Stimulated activated CD8-positive, alpha-beta memory T cell treated with anti-CD3 and anti-CD28 coated beads, Interleukin-4, amount 100 ng/mL, for 48 hours (primary cell): ENCODE data around the gene RGP1.

ENCODE experiments used
- DNase-seq: peaks from one replicate; pipeline ENCODE4 v3.0.0-alpha.2; 2020

The RGP1 gene, protein sequence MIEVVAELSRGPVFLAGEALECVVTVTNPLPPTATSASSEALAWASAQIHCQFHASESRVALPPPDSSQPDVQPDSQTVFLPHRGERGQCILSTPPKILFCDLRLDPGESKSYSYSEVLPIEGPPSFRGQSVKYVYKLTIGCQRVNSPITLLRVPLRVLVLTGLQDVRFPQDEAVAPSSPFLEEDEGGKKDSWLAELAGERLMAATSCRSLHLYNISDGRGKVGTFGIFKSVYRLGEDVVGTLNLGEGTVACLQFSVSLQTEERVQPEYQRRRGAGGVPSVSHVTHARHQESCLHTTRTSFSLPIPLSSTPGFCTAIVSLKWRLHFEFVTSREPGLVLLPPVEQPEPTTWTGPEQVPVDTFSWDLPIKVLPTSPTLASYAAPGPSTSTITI

DNA sequence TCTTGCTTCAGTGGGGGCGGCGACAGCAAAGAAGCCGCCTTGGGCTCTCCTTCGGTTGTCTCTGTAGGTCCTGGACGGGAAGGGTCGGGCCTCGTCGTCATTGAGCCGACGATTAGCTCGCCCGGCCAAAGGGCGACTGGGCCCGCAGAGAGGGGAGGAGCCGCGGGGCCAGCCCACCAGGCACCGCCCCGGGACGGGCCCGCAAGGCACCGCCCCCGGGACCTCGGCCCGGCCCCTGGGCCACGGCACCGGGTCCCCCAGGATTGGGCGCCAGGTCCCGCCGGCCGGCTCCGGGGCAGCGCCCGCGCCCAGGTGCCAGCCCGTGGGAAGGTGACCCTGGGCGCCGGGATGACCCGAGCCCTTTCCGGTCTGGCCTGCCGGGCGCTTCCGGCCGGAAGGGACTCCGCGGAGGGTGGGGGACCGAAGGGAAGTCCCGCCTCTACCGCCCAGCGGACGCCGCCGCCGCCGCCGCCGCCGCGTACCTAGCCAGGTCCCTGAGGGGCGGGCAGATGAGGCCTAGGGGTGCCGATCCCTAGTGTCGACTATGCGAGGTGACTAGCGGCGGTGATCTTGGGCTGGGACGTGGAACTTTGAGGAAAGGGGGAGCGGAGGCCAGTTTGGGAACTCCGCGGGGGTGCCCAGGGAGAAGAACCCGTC lies at the start of gene RGP1, which contains the start of gene GBA2:
Gene RGP1 (plus strand): TSS at position 430 of the 657 bp plus-strand sequence. CDS start 469 bp downstream, outside the sequence.
Gene GBA2 (minus strand): TSS at position 371 of the 657 bp plus-strand sequence. CDS start 524 bp downstream, outside the sequence.
- peak; percentile 83 for DNase-seq

DNA sequence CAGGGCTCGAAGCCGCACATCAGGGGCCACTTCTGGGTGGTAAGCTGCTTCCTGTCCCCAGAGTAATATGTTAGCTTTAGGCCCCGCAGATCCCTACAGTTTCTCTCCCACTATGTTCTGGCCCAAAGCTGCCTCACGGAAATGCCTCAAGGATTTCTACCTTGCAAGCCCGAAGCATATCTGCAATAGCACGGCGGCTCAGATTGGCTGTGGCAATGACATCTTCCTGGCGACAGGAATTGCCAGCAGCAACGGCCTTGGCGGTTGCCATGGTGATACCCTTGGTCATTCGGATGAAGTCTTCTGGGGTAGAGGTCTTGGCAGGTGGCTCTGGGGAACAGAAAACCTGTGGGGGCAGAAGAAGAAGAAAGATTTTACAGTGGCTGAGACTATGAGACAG lies 49.1 kb upstream of the RGP1 start:
- DNase-seq, result no peak

- no peak for DNase-seq
Measured at GRCh38 chr9:35700942-35701341, 48.1 kb upstream of the RGP1 start.

DNA sequence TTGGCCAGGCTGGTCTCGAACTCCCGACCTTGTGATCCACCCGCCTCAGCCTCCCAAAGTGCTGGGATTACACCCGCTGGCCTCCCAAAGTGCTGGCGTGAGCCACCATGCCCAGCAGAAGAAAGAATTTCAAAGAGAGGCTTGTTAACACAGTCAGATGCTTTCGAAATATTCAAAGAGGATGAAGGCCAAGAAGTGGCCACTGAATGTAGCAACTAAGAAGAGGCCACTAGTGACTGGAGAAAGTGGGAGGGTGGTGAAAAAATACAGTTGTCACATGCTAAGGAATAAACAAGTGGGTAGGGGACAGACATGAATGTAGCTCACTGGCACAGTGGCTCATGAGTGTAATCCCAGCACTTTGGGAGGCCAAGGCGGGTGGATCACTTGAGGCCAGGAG lies 46.4 kb upstream of the RGP1 start:
- no peak for DNase-seq

DNA sequence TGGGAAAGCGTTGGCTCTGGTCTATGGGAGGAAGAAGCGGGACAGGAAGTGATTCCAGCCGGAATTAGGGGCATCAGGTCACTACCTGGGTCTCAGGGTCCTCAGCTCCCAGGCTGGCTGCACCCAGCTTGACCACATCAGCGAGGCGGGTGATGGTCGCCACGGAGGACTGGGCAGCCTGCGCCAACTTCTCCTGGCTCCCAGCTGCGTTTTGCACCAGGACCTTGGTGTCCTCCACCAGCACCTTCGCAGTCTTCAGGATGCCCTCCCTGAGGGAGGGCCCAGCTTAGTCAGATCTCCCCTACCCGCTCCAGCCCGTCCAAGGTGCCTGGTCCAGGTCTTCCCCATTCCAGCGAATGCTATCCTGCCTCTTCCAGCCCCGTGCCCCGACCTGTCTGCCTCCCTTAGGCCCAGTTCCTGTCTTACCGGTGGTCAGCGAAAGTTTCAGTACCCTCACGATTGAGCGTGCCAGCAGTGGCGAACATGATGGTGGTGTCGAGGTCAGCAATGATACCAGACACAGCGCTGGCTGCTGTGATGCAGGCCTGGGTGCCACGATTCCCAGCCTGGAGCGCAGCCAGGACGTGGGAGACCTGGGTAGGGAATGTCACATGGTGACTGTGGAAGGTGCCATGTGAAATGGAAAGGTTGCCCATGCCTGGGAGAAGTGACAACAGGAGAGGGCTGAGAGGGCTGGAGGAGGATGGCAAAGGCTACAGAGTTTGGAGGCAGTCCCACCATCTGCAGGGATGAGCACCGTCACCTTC lies 45.0 kb upstream of the RGP1 start:
- no peak for DNase-seq

DNA sequence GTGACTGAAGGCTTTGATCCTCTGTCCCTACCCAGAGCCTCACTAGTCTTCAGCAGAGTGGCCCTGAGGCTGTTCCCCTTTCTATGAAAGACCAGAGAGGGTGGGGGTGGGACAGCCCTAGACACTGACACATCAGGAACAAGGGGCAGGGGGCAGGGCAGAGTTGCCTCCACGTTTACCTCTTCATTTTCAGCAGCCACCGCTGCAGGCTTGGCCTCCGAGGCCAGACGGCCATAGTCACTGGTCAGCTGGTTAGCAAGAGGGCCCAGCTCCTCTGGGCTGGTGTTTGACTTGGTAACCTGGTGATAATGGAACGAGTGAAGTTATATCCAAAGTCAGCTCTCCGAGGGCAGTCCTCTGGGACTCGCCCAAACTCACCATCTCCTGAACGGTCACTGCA lies 43.7 kb upstream of the RGP1 start:
- no peak for DNase-seq

GRCh38 chr9:35705836-35706430 lies 43.2 kb upstream of the RGP1 start:
- no peak for DNase-seq

DNA sequence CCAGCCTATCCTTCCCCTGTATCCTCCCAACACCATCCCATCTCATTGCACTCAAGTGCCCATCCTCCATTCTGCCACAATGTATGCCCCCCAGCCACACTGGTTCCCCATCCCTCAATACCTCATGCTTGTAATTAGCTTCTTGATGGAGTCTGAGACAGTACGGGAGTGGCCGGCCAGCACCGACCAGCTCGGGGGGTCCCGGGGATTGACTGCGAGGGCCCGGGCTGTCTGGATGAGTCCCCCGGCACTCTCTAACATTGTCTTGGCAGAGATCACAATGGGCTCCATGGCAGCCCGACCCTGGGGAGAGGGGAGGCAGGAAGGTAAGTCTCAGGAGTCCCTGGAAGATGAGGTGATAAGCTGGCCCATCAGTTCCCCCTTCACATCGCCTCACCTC lies 42.1 kb upstream of the RGP1 start:
- DNase-seq, result no peak

DNA sequence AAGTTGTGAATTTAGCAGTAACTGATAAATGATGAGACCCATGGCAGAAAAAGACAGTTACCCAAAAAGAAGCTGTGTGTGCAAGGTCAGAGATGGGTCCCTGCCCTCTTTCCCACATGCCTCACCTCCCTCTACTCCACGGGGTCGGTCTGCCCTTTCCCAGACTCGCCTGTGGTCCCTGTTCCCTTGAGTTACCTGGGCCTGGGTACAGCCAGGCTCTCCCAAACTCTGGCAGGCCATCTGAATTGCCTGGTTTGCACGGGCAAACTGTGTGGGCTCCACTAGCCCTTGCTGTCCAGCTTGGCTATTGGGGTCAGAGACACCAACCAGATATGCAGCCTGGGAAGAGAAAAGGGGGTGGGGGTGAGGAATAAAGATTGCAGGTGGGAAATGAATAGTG lies 40.9 kb upstream of the RGP1 start:
- DNase-seq, result no peak

DNA sequence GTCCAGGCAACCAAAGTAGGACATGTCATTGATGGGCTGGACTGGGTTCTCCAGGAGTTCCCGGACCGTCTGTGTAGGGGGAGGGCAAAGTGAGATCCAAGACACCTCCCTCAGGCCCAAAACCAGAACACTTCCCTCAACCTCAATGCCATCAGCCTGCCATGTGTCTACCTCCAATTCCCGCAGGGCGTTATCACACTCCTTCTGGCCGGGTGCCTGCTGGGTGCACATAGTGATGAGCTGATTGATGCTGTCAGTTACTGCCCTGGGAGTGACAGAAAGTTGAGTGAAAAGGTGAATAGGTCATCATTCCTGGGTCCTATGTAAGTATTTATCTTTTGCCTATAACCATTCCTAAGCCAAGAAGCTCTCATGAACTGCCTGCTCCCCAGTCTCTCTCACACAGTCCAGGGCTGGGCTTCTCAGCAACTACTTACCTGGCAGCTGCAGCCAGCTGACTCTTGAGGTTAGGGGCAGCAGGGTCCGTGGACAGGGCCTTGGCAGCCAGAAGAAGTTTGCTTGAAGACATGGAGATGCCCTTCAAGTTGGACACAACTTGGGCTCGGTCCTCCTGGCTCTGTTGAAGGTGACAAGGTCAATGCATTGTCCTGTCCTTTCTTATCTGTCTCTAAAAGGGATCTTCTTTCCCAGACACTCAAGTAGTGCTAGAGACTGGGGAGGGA lies 38.1 kb upstream of the RGP1 start:
- DNase-seq, result no peak

GRCh38 chr9:35711501-35712428 lies 37.3 kb upstream of the RGP1 start:
- DNase-seq, result no peak

DNA sequence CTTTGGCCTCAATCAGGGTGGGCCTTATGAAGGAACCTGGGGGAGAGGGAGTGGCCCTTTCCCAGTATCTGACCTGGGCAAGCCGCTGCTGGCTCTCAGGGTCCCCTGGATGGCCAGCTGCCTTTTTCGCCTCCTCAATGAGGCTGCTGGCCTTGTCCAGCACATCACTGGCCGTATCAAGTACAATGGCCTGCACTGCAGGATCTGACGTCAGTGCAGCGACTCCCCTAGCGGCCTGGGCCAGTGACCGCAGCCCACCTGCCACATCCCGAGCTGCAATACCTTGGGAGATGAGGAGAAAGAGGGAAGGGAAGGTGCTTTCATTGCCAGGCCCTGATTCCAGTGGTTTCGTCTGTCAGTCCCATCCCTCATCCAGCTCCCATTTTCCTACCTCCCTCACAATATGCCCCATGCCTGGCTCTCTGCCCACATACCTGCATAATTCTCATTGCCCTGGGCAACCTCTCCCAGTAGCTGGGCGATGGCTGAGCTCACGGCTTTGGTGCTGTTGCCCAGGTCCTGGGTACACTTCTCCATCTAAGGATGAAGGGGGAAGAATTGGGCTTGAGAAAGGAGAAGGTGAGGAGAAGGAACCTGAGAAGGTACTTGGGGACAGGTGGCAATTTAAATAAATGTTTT lies 36.2 kb upstream of the RGP1 start:
- no peak for DNase-seq

- no peak for DNase-seq
Measured at GRCh38 chr9:35713578-35713977, 35.5 kb upstream of the RGP1 start.

- no peak for DNase-seq
Measured at GRCh38 chr9:35714123-35714522, 35.0 kb upstream of the RGP1 start.

DNA sequence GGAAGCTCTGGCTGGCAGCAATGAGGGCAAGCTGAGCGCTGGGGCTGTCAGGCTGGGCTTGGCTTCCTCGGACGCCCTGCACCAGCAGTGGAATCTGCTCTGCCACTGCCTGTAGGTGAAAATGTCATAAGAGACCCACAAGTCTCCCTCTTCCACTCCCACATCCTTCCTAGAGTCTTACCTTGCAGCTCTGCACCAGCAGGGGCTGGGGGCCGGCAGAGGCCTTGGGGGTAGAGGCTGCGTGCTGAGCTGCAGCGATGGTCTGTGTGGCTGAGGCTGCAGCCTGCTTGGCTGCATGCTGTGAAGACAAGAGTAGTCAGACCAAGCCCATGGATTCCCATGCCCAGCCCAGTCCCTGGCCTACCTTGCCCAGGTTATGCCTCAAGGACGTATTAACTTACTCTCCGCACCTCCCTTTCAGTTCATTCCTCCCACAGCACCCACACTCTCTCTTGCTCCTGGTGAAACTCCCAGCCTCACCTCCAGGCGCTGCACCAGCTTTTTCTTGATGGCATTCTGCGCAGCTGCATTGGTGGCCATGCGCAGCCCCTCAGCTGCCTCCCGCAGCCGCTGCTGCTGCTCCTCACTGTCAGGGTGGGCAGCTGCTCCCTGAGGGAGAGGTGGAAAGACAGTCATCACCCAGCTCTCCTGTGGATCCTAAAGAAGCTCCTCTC lies 34.4 kb upstream of the RGP1 start:
- no peak for DNase-seq

GRCh38 chr9:35716230-35716629 lies 32.9 kb upstream of the RGP1 start:
- no peak for DNase-seq

GRCh38 chr9:35717132-35717870 lies 31.8 kb upstream of the RGP1 start:
- no peak for DNase-seq

DNA sequence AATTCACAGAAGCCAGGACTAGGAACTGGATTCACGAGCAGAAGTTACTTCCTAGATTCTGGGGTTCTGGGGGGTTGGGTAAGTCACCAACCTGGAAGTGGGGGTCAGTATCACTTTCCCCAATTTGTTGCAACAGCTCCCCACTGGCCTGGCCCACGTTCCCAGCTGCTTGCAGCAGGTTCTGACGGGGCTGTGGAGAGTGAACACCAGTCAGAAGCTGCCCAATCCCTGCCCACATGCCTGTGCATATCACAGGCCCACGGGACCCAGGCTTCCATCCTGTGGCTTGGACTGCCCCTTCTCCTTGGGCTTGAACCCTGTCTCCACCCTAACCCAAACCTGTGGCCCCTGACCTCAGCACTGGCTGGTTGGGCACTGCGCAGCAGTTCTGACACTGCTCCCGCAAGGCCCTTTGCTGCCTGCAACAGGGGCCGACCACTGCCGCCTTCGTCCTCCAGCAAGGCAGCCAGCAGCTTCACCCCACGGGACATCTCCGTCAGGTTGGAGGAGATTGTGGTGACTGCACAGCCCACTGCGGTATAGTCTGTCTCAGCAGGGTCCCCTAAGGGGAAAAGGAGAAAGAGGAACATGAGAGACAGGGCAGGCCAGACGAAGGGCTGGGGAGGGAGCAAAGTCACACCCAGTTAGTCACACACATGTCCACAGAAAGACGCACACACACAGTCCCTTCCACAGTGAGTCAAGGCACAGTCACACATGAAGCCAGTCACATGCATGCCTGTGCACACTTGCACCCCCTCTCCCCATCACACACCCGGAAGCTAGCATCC lies 30.2 kb upstream of the RGP1 start:
- no peak for DNase-seq

DNA sequence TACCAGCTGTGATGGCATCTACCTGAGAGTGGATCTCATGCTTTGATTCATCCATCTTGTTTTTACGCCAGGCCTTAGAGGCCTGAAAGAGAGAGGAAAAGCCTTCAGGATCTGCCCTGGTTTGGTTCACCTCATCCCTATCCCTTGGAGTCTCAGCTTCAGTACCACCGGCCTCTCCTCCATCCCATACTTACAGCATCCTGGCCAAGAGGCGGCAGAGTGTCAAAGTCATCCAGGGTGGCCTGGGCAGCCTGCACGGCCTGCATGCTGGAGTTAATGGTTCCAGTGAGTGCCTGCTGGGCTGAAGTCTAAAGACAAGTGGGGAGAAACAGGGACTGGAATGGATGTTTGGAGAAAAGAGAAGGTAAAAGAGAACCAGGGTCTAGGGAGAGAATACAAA lies 29.5 kb upstream of the RGP1 start:
- no peak for DNase-seq
